HG02852 (cell line): Measurements from ENCODE around the gene NSMF.
"Not testable (repeated sequence)": the region's sequence is repeated elsewhere in the genome, so short reads cannot be mapped to it uniquely, and the experiment has no call there.

ENCODE experiments used
- ATAC-seq: cut with Tn5 transposase; IDR thresholded peaks from one replicate; pipeline ENCODE4 v1.9.1; 2021; ENCODE audit warnings: mild to moderate bottlenecking, moderate library complexity; ENCODE audit not compliant: unreplicated experiment

NSMF gene

GRCh38 chr9:137459601-137460362 is 648 bp upstream of the NSMF start:
- no peak for ATAC-seq

- peak; percentile 20 for ATAC-seq
Observed at GRCh38 chr9:137458194-137459151, 661 bp downstream of the NSMF start.

- ATAC-seq, result no peak
Observed at GRCh38 chr9:137457406-137458193, 1.5 kb downstream of the NSMF start.

DNA sequence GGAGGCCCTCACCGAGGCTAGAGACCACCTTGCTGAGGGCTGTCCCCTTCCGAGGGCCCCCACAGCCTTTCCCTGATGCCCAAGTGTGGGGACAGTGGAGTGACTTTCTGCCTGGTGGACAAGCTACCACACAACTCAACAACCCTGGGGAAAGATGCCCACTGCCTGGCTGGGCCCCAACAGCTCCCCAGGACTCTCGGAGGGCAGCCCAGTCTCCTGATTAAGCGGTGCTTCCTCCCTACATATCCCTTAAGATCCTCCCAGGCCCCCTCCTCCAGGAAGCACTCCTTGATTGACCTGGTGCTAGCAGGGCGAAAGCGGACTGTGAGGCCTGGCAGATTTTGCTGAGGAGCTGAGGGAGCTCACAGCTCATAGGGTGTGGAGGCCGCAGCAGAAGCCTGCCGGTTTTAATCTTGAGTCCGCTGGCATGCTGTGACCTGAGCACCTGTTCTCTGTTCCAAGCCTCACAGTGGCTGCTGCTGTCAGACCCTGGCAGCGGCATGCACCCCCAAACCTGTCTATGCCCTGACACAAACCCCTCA is 2.2 kb downstream of the NSMF start:
- no peak for ATAC-seq

DNA sequence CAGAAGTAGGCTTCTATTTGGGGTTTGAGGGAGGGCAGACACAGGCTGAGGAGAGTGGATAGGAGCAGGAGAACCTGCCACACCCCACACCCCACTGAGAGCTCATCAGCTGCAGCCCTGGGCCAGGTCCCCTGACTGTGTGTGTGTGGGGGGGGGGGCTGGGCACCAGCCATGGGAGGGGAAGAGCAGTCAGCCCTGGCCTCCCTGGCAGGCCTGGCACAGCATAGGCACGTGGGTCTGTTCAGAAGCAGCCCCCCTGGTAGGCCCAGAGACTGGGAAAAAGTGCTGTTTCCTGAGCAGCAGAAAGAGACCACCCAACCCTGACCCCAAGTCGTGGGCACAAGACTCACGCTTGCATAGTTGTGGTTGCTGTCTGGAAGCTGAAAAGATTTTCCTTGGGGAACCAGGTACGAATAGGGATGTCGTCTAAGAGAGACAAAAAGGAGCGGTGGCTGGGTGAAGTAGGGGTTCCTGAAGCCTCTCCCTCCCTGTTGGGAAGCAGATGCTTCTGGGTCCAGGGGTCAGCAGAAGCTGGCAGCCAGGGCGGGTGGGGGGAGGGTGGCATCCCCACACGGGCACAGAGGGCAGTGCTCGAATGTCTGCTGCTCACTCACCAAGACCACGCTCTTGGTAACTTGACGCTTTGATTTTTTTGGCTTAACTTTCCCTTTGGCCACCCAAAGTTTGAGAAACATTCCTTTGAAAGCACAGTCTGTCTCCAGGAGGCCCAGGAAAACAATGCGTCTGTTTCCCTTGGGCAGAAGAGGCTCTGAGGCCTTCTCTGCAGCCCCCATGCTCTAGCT is 2.9 kb downstream of the NSMF start:
- ATAC-seq, result no peak

DNA sequence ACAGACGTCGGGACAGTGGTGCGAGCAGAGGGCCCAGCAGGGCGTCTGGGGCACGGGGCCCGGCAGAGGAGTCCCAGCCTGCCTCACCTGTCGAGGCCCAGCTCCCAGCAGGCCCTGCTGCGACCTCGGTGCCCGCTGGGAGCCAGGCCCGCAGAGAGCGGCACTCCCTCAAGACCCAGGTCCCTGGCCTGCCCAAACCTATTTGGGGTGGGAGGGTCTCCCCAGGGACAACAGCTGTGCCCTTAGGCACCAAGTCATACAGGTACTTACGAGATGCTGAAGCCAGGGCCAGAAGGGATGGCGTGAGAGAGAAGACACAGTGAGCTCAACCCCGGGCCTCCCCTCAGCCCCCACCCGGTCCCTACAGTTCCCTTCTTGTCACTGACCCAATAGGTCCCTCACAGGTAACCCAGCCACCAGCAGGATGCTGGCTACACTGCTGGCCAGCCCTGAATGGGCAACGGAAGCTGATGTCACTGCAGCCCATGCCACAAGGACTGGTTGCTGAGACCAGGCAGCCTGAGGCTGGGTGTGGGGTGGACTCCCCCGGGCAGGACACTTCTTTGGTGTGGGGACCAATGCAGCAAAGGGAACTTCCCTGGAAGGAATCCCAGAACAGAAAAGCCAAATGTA is 3.7 kb downstream of the NSMF start:
- ATAC-seq, result no peak

DNA sequence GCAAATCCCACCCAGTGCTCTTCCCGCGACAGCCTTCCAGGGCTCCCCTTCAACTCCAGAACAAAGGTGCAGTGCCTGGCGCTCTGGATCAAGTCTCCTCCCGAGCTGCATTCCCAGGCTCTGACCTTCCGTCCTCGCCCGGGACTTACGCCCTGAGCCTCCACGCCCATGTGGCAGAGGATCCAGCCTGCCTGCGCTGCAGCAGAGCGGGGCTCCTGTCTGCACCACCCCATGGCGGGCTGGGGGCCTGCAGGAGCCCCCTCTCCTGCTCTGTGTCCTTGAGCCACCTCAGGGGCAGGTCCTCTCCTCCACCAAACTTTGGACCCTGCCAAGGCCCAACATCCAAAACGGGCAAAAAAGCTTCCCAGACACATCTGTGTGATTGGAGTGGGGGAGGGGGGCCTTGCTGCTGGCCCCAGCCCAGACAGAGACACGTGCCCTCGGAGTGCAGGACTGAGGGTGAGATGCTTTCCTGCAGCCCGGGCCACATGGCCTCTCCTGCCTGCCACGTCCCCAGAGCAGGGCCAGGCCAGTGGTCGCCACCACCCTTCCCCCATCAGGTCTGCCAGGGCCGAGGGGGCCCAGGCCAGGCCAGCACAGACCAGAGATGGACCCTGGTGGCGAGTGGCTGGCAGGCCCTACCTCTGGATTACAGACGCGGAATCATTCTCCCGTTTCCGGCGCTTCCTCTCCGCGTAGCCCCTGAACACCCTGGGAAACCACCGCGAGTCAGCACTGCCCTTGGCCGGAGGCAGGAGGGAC is 4.4 kb downstream of the NSMF start:
- ATAC-seq, result no peak

GRCh38 chr9:137454145-137454596 is 5.0 kb downstream of the NSMF start:
- no peak for ATAC-seq

DNA sequence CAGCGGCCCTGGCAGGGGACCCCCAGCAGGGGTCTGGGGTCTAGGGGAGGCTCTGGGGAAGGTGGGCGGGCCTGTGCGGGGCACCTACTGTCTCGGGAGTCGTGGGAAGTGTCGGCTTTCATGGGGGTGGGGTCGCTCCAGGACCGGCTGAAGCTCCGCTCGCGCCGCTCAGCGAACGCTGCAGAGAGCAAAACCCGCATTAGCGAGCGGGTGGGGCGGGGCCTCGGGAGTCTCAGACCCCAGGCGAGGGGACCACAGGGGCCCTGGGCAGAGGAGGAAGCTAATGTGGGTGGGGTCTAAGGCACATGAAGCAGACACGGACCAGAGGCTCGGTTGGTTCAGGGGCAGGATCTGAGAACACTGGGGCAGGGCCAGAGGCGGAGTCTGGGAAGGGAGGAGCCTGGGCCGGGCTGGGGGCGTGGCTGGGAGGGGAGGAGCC is 5.5 kb downstream of the NSMF start:
- no peak for ATAC-seq

DNA sequence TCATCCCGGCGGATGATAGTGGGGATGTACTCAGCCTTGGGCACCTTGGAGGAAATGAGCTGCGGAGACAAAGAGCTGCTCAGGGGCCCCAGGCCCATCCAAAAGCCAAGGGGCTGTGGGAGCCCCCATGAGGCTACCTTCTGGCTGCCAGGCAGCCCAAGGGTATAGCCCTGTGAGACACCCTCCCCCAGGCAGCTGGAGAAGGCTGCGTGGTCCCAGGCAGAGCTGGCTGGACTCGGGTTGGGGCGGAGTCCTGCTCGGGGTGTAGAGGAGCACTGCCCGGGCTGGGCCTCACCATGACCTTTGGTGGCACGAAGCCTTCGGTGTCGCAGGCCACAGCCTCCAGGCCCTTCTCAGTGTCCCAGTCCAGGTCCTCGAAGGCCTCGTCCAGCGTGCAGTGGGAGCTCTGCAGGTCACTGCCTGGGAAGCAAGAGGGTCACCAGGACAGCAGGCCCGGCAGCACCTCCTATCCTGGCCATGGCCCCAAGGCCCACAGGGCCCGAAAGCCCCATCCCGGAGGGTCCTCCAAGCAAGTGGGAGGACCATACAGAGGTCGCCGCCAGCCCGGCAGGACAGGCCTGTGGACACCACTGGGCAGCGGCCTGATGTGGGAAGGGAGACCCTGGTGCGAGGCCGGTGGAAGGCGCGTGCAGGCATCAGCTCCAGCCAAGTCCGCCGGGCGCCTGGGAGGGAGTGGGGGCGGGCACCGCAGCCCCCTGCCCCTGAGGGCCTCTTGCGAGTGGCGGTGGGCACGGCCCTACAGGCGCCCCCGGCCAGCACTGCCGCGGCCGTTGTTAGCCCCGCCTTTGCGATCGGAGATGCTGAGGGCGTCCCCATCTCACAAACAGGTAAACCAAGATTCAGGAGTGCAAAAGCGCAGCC is 6.1 kb downstream of the NSMF start:
- ATAC-seq, result no peak

GRCh38 chr9:137452006-137452760 is 7.0 kb downstream of the NSMF start:
- no peak for ATAC-seq

GRCh38 chr9:137451264-137452005 is 7.7 kb downstream of the NSMF start:
- not testable (repeated sequence) for ATAC-seq

DNA sequence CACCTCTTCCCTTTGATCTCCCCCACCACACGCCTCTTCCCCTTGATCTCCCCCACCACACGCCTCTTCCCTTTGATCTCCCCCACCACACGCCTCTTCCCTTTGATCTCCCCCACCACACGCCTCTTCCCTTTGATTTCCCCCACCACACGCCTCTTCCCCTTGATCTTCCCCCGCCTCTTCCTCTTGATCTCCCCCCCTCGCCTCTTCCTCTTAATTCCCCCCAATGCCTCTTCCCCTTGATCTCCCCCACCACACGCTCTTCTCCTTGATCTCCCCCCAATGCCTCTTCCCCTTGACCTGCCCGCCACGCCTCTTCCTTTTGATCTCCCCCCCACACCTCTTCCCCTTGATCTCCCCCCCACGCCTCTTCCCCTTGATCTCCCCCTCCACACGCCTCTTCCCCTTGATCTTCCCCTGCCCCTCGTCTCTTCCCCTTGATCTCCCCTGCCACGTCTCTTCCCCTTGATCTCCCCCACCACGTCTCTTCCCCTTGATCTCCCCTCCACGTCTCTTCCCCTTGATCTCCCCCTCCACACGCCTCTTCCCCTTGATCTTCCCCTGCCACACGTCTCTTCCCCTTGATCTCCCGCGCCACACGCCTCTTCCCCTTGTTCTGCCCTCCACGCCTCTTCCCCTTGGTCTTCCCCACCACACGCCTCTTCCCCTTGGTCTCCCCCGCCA is 8.5 kb downstream of the NSMF start:
- ATAC-seq, result not testable (repeated sequence)

- no peak for ATAC-seq
Observed at GRCh38 chr9:137449931-137450538, 9.1 kb downstream of the NSMF start.
